Globus pallidus (tissue), 1 donor: ENCODE data around the gene ADCY7.

Experiments used
- DNase-seq: peaks from one replicate; pipeline ENCODE4 v3.0.0-alpha.2; 2015; ENCODE audit warnings: low spot score

The ADCY7 gene

DNA sequence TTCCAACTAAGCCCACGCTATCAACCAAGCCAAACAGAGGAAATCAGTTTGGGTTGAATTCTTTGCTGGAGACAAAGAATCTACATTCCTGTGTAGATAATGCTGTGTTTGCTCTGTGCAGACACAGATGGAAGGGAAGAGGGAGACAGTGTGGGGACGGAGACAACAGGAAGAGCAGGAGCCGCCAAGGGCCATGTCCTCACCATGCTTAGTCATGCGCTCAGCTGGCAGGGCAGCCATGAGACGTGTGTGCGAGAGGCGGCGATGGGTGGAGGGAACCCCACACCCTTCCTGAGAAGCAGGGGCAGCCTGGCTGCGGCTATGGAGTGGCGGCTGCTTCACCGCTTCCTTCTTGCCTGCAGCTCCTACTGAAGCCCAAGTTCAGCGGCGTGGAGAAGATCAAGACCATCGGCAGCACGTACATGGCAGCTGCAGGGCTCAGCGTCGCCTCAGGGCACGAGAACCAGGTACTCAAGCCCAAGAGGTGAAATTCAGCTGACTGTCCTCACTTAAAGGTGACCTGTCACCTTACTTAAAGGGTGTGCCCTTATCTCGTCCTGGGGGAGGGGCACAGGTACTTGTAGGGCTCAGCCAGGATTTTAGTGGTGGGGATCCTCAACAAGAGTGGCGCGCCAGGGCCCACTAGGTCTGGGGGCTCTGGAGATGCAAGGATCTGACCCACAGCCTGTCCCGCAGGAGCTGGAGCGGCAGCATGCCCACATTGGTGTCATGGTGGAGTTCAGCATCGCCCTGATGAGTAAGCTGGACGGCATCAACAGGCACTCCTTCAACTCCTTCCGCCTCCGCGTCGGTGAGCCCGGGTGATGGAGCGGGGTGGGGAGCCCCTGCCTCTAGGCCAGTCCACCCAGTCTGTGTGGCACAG, 47.5 kb downstream of the ADCY7 start:
- peak; percentile 61 for DNase-seq

DNA sequence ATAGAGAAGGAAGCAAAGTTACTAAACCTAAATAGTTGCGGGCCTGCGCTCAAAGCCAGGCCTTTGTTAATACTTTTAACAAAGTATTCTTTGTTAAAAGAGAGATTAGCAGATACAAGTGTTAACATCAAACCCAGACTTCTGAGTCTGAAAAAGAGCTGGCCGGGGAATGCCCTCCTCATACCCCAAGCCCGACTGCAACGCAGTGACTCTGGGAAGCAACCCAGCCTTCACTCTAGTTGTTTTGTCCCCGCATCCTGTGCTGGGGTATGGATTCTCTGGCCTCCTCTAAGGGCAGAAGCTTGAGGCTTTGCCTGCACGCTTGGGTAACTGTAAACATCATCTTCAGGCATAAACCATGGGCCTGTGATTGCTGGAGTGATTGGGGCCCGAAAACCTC, 48.3 kb downstream of the ADCY7 start:
- no peak for DNase-seq

DNA sequence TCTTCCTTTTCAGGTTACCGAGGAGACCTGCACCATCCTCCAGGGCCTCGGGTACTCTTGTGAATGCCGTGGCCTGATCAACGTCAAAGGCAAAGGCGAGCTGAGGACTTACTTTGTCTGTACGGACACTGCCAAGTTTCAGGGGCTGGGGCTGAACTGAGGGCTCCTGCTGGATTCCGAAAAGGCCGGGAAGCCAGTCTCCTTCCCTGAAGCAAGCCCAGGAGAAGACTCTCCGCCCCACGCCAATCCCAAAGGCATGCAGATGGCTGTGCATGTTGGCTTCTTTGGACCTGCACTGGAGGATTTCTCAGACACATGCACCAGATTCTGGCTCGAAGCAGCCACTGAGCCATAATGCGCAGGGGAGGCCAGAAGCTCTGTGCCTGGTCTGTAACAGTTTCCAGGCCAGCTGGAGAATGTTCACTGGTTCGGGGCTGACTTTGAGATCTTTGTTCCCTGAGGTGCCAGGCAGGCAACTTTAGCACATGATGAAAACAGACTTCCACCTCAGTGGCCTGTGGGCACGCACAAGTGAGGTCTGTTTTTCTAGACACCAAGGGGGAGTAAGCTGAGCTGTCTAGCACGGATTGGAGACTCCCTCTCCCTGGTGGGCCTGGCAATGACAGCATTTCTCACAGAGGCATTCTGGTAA, 49.1 kb downstream of the ADCY7 start:
- DNase-seq, result no peak

- DNase-seq, result no peak
These were observed 49.9 kb downstream of the ADCY7 start for GRCh38 chr16:50316102-50316847.

- no peak for DNase-seq
These were observed 50.7 kb downstream of the ADCY7 start for GRCh38 chr16:50316848-50317630.

- no peak for DNase-seq
These were observed 52.6 kb downstream of the ADCY7 start for GRCh38 chr16:50318796-50319578.

DNA sequence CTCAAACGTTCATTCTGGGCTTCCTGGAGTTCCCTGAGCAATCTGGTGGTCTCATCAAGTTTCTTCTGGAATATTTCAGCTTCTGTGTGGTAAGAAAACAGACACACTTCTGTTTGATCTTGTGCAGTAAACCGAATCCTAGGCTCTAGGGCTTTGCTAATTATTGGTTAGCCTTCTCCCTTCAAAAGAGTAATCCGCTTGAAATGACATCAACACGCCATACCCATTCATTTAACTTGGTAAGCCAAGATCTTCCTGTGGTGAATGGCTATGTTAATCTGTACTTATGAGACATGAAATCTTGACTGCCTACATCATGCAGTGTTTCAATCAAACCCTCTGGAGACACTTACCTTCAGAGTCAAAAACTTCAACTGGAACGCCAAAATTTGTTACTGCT, 54.0 kb downstream of the ADCY7 start:
- no peak for DNase-seq

- DNase-seq, result no peak
These were observed 56.0 kb downstream of the ADCY7 start for GRCh38 chr16:50322333-50322732.

DNA sequence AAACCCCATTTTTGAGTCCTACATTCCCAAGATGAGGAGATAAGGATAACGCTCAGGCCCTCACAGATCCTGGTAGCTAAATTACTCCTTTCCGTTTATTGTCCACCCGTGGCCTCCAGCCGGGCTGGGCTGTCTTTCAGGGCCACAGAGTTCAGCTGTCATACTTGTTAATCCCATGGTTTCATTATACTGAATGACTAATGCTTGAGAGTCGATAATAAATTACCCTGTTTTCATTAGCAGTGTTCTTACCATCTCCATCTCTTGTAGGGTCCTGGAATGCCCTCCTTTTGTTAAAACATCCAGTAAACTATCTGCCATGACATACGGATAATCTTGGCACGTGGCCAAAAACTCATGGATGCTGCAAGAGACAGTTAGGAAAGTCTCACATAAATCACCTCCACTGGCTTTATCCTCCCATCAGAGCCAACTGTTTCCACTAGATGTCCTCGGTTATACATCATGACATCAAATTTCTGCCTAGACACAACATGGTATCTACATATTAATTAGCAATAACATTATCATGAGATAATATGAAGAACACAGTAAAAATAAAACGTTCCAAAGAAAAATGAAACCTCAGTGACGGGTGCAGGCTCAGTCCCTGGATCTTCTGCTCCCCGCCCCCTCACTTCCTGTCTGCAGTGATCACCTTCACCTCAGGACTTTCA, 57.1 kb downstream of the ADCY7 start:
- no peak for DNase-seq

DNA sequence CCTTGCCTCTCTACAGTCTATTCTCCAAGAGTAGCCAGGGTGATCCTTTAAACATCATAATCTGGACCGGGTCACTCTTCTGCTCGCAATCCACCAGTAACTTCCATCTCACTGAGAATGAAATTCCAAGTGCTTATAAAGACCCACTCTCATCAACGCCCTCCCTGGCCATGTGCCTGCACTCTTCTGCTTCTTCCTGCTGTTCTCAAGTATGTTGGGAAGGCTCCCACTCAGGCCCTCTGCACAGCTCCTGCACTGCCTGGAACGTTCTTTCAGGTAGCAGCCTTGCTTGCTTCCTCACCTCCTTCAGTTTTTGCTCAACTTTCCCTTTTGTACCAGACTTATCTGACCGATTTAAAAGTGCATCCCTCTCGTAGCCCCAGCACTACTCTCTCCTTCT, 58.0 kb downstream of the ADCY7 start:
- DNase-seq, result no peak

DNA sequence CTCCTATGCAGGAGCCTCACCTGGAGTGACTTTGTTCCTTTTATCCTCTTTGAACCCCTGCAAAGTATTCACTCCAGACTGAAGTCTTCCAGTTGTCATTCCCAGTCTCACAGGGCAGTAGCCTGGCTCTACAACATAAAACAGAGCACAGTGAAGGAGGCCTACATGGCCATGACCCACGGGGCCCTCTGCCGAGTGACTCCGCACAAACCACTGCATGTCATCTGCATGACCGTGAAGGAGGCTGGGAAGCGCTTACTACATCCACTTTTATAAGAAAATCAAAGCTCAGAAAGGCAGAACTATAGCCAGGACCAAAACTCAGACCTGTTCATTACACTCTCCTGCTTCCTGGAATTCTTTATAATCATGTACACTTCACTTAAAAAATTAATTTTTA, 59.9 kb downstream of the ADCY7 start:
- DNase-seq, result no peak

DNA sequence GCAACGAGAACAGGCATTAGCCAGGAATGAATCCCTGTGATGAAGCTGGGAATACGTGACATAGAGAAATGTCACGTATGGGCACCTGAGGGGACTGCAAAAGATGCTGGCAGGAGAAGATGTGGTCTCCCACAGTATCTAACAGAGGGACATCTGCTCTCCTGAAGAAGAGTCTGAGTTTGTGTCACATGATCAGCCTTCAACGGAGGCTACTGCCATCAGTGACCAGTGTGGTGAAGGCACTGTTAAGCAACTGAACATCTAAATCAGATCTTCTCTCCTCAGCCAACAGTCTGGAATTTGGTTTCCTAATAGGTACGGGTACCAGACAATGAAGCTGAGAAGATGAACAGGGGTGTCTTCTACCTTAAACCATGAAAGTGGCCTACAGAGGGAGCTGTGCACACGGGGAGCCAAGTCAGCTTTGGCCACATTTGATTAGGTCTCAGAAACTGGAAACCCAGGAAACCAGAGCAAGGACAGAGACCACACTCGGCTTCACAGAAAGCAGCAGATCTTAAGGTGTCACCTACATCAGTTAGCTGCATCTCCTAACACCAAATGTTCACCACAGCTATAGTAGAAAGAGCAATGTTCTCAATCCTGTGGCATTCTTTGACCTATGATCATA, 60.6 kb downstream of the ADCY7 start:
- no peak for DNase-seq

- no peak for DNase-seq
These were observed 63.3 kb downstream of the ADCY7 start for GRCh38 chr16:50329446-50330189.

- DNase-seq, result no peak
These were observed 65.2 kb downstream of the ADCY7 start for GRCh38 chr16:50331570-50331969.

GRCh38 chr16:50332599-50332998, 66.2 kb downstream of the ADCY7 start:
- DNase-seq, result no peak

- DNase-seq, result no peak
These were observed 68.0 kb downstream of the ADCY7 start for GRCh38 chr16:50334106-50334975.

GRCh38 chr16:50335196-50335958, 69.0 kb downstream of the ADCY7 start:
- DNase-seq, result no peak

GRCh38 chr16:50336884-50337283, 70.5 kb downstream of the ADCY7 start:
- DNase-seq, result no peak
